LNCaP clone FGC (cell line): ENCODE data around the gene CHKA.

Experiments
- DNase-seq: peaks from one replicate; pipeline ENCODE4 v3.0.0-alpha.2; 2011; ENCODE audit warnings: low read depth
- H3K4me3 ChIP-seq: 2 replicates; pipeline ENCODE4 v1.5.1; 2011; ENCODE audit warnings: mild to moderate bottlenecking, low read depth, low read length, control low read depth
- CTCF ChIP-seq: IDR thresholded peaks from 2 replicates; pipeline ENCODE4 v1.5.1; 2012; ENCODE audit warnings: mild to moderate bottlenecking; ENCODE audit not compliant: control insufficient read depth, insufficient read depth; ENCODE audit errors: extremely low read depth

Gene CHKA

DNA sequence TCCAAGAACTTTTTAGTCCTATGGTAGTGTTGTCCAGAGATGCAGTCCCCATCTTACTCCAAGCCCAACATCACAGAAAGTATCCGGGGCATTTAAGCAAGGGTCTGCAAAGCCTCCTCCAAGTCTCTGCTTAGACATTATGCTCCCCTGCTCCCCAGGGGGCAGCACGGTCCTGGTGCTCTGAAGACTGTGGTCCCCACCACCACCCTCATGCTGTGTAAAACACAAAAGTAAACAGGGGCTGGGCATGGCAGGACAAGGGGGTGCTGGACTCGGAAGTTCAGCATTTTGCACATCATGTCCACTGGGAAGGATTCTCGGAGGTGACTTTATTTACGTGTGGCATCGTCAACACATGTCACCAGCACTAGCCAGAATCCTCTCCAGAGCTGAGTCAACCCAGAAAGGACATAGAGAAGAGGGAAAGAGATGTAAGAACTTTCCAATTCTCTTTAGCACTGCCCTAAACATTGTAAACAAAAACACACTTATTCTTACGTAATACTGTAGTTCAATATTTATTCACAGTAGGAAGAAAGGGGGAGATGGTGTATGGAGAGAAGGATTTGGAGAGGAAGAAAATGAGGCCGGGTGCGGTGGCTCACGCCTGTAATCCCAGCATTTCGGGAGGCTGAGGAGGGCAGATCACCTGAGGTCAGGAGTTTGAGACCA is 44.7 kb downstream of the CHKA start:
- no peak overlapping the region for H3K4me3 ChIP-seq
- DNase-seq, result no peak
- TF ChIP-seq CTCF, result no peak

- DNase-seq, result no peak
- no peak for TF ChIP-seq CTCF
- no peak overlapping the region for H3K4me3 ChIP-seq
These were observed 46.4 kb downstream of the CHKA start for GRCh38 chr11:68074584-68075352.

GRCh38 chr11:68071281-68072048 is 49.7 kb downstream of the CHKA start:
- no peak for TF ChIP-seq CTCF
- no peak overlapping the region for H3K4me3 ChIP-seq
- DNase-seq, result no peak

- DNase-seq, result no peak
- H3K4me3 ChIP-seq, result no peak overlapping the region
- no peak for TF ChIP-seq CTCF
These were observed 53.2 kb downstream of the CHKA start for GRCh38 chr11:68067991-68068390.

DNA sequence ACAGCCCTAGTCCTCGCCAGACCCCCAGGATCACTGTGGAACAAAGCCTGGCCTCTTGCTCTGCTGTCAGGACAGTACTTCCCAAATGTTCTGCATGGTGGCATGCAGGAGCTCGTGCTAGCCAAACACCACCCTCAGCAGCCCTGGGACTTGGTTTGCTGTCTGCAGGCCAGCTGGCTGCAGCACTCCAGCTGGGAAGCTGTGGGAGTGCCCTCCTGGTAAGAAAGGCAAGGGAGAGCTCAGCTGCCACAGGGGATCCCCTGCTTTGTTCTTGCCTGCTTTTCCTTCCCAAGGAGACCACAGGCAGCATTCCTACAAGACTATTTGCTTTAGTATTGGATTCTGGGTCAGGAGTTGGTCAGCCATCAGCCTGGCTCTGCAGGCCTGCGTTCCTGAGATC is 54.4 kb downstream of the CHKA start:
- no peak for TF ChIP-seq CTCF
- H3K4me3 ChIP-seq, result no peak overlapping the region
- DNase-seq, result no peak

DNA sequence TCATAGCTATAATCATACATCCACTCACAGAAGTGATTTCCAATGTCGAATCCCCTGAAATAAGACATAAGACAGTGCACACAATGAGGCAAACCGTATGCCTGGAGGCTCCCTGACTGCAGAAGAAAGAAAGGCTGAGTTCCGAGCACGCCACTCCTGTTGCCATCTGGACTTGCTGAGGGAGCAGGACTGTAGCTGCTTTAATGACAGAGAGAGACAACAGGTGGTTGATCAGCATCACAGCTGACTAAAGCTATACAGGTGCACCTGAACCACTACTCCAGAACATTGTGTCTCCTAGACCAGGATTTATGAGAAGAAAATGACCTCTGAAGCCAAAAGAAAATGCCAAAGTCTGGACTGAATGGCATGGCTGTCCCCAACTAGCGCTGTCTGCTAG is 55.3 kb downstream of the CHKA start:
- no peak for DNase-seq
- no peak overlapping the region for H3K4me3 ChIP-seq
- no peak for TF ChIP-seq CTCF
